Stimulated activated naive CD4-positive, alpha-beta T cell (primary cell): ENCODE data around the gene CDR2L.
"Not testable (repeated sequence)": the region's sequence is repeated elsewhere in the genome, so short reads cannot be mapped to it uniquely, and the experiment has no call there.

Experiments
- DNase-seq, 6 experiments: peaks; one replicate each; lab custom pipeline; 2025; lab: John Stamatoyannopoulos, UW

The CDR2L gene

DNA sequence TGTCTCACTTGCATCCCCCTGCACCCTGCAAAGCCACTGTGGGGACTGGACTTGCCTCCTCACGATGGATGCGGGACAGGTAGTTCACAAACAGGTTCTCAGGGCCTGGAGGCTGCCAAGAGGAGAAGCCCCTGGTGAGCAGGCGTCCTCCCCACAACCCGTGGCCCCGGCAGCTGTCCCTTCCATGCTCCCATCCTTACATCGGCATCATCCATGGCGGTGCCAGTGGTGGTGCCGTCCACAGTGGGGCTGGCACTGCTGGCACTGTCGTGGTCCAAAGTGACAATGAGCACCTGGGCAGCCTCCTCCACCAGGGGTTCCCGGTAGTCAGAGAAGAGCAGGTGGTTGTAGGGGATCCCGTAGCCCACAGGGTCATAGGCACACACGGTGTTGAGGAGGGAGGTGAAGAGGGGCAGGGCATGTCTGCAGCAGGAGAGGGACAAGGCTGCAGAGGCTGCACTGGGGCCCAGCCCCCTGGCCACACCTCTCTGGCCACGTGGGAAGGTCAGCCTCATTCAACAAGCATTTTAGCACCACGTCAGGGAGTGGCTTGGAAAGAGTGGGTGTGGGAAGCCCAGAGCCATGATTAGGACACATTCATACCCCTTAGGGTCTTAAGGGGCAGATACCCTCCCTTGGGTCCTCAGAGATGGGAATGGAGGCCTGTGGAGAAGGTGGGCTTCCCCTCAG is 27.5 kb upstream of the CDR2L start:
- DNase-seq = no peak

DNA sequence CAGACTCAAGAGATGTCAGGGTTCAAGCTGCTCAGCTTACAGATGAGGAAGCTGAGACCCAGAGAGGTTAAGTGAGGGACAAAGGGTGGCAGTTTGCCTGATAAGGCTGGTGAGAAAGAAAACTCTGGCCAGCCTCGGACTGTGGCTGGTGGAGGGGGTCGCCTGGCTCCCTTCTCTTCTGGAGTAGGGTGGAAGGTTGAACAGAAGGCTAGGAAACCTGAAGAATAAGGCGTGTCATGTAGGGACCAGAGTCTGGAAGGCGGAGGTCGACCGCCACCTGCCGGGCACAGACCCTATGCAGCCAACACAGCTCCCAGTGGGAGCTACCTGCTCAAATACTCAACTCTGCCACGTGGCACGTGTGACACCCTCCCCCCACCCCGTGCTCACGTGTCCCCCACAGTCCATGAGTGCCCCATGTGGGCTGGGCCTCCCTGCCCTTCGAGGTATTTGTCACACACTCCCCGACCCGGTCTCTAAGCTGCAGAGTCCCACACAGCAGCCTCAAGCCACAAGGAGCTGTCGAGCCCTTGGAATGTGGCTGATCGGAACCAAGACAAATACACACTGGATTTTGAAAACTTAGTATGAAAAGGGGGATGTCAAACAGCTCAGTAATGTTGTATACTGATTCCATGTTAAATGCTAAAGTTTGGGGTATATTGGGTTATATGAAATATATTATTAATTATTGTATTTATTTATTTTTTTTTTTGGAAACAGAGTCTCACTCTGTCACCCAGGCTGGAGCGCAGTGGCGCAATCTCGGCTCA is 26.7 kb upstream of the CDR2L start:
- DNase-seq = peak in 4 of 6 experiments; percentile 7 to 41 (median 18)

DNA sequence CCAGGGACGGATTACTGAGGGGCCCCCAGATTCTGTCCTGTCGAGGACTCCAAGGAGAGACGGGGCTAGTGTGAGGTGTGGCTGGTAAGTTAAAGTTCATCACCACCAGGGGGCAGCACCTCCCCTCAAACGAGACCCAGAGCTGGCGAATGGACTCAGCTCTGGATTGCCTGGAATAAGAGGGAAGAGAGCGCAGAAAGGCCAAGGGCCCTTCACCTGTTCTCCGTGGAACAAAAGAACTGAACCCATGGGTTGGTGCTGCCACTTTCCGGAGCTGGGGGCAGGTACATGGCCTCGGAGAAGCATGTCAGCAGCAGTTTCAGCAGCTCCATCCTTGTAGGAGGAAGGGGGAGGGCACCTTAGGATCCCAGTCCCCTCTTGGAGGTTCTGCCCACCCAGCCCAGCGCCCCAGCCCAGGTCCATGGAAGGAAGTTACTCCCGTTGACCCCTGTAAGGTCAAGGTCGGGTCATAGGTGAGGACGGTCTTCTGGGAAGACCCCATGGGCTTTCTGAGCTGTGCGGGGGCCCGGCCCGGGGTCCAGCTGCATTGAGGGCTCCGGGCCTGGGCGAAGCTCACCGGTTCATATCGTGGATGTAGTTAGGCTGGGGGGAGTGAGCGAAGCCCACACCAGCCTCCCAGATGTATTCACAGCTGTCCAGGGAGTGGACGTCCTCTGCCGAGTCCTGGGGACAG is 25.6 kb upstream of the CDR2L start:
- peak; percentile 47 to 88 (median 76) for DNase-seq

DNA sequence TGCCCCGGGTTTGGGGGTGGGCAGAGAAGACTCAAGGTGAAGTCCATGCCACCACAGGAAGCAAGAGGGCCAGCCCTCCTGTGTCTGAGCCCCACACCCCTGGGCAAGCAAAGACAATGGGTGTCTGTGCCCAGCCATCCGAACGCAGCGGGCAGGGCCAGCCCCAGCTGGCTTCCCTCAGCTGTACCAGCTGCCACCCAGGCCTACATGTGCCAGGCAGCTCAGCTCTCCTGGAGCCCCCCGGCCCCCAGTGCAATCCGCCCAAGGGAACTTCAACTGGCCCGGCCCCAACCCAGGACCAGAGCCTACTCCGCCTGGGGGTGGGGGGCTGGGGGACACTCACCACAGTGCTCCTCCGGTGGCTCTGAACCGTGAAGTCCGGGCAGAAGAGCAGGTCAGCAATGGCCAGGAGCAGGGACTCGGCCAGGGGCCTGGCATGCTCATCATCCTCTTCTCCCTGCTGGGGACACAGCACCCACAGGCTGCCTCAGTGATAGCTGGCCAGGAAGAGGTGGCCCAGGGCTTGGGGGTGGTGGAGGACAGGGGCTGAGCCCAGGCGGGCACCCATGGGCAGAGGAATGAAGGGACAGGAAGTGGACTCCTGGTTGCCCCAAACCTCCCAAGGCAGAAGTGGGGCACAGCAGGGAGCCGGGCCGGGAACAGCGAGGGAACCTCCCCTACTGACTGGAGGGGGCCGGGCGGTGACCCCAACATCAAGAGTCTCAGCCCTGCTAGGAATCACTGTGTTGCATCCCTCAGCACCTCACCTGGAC is 24.6 kb upstream of the CDR2L start:
- DNase-seq = no peak

DNA sequence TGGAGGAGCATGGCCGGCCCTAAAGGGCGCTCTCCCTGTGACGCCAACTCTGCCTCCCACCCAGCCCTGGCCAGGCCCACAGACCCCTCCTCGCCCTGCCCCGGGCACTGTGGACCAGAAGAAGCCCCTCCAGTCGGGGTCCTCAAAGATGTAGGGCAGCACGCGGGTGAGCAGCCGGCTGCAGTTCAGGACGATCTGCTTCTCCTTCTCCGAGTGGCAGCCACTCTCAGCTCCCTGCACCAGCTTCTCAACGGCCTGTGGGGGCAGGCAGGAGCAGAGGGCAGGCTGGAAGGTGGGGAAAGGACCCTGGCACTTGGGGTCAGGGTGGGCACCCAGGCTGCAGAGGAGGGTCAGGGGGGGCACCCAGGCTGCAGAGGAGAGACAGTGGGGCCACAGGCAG is 23.8 kb upstream of the CDR2L start:
- DNase-seq = no peak

DNA sequence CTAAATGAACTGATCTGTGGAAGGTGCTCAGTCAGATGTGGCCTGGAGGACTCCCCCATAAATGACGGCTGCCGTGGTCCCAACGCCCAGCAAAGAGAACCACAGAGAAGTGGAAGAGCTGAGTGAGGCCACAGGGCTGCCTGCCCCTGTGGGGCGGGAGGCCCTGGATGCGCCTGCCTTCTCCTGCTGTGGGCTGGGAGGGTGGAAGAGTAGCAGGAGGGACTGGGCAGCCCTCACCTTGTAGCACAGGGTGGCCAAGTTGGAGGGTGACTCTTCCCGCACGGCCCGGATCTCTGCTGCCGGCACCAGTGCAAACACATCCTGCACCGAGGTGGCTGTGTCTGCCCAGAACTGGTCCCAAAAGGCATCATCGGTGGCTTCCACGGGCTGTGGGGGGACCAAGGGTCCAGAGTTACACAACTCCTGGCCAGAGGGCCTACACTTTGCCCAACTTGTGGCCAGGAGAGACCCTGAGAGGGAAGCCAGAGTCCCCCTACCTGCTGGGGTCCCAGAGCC is 23.1 kb upstream of the CDR2L start:
- no peak for DNase-seq

DNA sequence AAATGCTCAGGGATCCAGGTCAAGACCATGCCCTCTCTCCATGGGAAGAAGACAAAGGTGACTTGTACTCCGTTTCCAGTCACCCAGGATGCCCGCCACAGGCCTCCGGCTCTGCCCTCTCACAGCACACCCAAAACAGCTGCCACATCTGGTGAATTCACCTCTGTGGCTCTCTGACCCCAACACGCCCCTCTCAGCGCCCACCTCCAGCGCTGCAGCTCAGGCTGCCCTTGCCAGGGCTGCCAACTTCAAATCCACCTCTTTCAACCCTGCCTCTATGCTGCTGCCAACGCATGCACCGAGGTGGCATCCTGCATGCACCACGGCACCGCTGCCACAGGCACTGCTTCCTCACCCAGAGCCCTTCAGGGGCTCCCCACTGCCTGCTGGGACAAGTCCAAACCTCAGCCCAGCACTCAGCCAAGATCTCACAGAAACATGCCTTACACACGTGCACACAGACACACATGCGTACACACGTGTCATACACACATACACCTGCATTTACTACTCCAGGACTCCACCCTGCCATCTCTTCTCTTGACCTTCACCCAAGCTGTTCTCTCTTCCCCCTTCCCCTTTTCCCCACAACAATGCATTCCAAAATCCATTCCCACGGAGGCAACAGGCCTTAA is 22.3 kb upstream of the CDR2L start:
- DNase-seq = no peak

DNA sequence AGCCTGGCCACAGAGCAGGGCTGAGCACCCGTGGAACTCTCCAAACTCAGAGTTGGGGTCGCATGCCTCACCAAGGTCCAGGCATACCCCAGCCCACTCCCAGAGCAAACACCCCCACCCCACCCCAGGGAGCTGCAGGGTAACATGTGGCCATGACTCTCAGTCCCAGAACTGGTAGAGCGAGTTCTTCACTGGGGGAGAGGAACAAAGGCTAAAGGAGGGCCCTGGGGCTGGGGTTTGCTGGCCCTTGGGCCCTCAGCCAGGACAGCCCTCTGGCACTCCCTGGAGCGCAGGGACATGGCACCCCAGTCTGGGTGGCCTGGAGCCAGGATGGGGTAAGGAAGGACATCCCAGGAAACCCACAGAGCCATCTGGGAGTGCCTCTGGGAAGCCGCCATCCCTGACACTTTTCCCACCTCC is 19.1 kb upstream of the CDR2L start:
- DNase-seq = no peak

DNA sequence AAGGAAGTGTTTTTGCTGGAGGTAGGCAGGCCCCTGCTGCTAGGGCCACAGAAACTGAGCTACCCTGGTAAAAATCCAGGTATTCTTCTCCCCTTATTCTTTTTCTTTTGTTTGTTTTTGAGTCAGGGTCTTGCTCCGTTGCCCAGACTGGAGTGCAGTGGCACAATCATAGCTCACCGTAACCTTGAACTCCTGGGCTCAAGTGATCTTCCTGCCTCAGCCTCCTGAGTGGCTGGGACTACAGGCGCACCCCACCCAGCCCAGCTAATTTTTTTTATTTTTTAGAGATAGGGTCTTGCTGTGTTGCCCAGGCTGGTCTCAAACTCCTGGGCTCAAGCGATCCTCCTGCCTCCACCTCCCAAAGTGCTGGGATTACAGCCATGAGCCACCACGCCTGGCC is 17.9 kb upstream of the CDR2L start:
- DNase-seq = not testable (repeated sequence)

DNA sequence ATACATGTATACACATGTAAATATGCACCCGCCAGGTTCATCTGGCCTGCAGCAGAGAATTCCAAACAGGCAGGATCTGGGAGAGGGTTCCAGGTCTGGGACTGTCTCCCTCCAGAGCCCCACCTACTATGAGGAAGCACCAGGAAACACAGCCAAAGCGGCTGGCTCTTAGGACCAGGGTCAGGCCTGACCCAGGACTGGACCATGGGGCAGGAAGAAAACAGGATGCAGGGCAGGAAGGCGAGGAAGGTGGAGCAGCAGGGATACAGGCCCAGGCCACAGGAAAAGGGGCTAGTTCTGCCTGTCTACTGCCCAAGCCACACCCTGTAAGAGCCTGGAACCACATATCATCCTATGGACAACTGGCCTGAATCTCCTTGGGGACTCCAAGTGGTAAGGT is 17.0 kb upstream of the CDR2L start:
- DNase-seq = no peak

DNA sequence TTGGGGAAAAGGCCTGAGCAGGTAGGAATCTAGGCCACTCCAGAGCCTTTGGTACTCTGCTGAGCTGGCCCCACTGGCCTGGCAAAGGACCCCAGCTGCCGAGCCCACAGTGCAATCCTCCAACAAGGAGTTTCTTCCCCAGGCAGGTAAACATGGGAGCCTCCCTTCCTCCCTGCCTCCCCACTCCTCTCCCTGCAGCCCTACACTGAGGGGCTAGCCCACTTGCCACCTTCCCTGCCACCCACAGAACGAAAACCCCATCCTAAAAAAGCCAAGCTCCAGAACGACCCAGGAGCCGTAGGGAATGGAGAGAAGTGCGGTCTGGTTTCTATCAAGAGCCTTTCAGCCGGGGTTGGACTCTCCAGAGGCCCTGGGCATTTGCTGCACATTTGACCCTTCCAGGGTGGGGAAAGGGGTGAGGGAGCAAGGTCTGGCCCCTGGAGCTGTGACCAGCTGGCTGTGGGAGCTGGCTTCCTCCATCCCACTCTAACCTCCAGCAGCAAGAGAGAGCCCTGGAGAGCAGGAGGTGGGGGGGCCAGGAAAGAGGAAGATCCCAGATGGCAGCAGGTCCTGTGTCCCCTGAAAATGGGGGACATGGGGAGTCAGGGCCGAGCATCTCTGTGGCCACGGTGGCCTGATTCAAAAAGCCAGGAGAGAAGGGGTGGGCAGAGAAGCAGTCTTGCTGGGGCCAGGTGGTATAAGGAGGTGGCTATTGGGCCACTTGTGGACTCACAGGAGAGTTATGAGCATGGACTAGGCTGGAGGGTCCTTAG is 16.2 kb upstream of the CDR2L start:
- no peak for DNase-seq

DNA sequence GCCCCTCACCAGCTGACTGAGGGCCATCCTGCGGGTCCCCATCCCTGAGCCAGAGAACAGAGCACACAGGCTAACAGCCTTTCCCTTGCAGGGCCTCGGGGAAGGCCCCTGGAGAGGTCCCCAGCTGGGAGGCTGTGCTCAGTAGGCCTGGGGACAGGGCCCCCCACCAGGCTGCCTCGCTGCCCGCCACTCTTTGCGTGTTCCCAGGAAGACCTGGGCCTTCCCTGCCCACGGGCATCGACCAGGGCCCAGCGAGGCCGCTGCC is 15.7 kb upstream of the CDR2L start:
- no peak for DNase-seq

DNA sequence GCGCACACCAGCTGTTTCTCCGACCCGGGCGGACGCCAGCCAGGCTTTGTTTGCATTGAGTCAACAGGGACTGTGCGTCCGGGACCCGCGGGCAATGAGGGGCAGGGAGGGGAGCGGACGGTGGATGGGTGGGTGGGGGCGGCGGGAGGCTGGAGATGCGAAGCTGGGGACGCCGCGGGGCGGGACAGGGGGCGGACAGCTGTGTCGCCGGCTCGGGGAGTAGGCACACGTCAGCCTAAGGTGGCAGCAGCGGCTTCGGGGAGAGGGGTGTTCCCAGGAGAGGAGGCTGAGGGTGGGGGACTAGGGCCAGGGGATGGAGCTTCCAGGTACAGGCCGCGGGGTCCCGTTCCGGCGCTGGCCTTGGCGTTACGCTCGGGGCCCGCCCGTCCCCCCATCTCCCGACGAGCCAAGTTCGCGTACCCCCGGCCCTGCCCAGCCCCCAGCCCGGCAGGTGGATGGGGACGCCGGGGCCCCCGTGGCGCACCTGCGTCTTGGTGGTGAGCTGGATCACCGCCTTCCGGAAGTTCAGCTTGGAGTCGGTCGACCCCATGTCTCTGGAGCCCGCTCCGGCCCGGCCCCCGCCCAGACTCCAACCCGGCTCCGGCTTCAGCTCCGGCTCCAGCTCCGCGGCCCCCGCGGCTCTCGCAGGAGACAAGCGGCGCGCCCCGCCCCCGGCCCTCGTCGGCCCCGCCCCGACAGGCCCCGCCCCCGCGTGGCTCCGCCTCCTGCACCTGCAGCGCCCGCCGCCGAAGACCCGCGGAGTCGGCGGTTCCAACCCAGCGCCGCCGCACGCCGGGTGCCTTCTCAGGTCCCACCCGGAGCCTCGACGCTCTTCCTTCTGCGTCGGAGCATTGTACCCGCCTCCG is 15.1 kb upstream of the CDR2L start, which contains the start of gene HID1:
Gene HID1, minus strand, starts transcription at position 653 of the 866 bp plus-strand sequence. Its CDS starts 103 bp downstream, at position 550.
- DNase-seq = peak; percentile 63 to 90 (median 82)

DNA sequence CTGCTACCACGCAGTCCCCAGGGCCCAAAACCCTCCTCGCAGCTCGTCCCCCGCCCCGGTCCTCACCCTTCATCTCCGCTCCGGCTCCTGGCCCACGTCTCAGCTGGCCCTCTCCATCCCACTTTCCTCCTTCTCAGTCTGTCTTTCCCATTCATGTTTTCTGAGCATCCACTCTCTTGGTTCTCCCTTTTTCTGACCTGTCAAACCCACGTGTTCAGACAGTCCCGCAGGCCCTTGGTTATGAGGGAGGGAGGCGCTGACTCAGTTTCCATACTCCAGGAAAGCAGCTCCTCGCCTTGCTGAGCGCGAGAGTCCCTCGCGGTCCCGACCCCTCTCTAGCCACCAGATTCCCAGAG is 14.5 kb upstream of the CDR2L start:
- no peak for DNase-seq

DNA sequence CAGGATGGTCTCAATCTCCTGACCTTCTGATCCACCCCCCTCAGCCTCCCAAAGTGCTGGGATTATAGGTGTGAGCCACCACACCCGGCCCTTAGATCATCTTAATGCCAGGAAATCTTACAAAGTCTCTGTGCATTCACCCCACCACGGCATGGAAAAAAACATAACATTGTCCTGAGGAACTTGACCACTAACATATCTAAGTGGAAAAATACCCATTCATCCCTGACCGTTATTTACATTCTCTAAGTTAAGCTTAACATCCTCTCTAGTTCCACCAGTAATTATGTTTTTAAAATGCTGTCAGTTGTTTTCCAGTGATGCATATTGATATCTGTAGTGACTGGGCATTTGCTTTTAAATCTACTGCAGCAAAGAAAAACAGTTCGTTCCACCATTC is 11.5 kb upstream of the CDR2L start:
- no peak for DNase-seq

DNA sequence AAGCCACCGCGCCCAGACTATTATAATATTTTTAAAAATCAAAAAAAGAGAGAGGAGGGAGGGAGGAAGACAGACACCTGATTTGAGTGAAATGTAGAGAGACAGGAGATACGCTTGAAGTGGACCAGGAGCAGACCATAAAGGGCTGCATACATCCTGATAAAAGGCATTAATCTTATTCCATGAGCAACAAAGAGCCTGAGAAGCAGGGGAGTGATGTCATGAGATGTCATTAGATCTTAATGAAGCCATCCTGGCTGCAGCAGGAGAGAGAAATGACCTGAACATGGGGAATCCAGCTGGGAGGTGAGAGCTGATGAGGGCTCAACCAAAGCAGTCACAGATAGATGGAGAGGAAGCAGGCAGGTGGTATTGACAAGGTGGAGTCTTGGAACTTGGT is 9.6 kb upstream of the CDR2L start:
- no peak for DNase-seq

DNA sequence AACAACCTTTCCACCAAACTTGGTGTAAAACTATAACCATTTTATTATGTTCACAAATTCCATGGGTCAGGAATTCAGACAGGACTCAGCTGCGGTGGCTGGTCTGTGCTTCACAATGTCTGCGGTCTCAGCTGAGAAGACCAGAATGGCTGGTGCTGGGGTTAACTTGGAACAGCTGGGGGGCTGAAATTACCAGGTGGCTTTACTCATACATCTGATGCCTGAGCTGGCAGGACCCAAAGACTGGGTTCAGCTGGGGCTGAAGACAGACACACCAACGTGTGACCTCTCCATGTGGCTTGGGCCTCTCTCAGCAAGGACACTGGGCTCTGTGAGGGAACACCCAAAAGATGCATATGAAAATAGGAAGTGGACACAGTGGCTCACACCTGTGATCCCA is 9.2 kb upstream of the CDR2L start:
- no peak for DNase-seq

DNA sequence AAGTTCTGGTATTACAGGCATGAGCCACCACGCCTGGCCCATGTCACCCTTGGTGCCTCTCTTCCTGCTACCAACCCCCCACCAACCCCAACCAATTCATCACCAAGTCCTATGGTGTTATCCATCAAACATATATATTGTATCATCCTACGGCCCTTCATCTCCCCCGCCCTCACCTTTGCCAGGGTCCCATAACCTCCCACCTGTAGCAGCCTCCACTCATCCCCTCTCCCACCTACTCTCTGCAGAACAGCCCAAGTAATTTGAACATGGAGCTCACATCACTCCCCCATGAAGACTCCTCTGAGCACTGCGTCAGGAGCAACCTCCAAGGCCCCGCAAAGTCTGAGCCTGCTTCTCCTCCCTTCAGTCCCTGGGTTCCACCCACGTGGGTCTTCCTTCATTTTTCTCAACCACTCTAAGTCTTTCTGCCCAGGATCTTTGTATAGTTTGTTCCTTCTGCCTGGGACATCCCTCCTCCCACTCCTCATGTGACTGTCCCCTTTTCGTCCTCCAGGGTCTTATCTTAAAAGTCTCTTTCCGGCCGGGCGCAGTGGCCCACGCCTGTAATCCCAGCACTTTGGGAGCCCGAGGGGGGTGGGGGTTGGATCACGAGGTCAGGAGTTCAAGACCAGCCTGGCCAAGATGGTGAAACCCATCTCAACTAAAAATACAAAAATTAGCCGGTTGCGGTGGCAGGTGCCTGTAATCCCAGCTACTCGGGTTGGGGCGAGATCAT is 7.9 kb upstream of the CDR2L start:
- no peak for DNase-seq

DNA sequence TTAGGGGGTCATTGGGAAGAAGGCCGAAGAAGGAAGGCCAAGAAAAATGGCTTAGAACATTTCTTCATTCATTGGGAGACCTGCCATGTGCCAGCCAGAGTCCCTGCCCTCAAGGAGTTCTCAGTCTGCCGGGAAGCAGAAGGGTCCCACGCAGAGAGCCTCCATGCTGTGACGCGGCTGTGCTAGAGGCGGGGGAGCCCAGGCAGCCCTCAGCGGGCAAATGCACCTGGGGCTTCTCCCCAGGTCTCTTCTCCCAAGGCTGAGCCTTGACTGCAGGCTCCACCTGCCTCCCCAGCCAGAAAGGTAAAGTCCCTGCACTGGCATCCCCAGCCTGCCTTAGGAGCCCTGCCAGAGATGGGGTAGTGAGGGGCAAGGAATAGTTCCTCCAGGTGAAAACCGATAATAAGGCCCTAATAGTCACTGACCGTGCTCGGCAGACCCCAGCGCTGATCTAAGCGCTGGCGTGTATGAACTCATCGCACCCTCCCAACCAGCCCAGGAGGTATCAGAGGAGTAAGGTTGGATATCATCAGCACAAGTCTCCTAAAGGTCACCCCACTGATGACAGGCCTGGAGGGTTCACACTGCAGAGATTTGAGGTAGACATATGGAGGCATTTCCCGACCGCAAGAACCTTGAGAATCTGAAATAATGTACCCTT is 6.0 kb upstream of the CDR2L start:
- no peak for DNase-seq
